ENCODE data around the gene PLCD1.

The PLCD1 gene

GRCh38 chr3:38051131-38051530, 21.7 kb upstream of the PLCD1 start:
- no peak overlapping the region for H3K4me2 ChIP-seq (ENCODE audit: low read length)
- H3K9me3 ChIP-seq (replicated peaks; ENCODE audit: low read length): no peaks in the 10 kb centered on the region
- H3K4me3 ChIP-seq (ENCODE audit: low read length): no peak overlapping the region
- H3K27me3 ChIP-seq (ENCODE audit: control insufficient read depth, insufficient read depth, low read length): peaks cover 25% of the 10 kb centered on the region
- no peak overlapping the region for H3K9ac ChIP-seq (ENCODE audit: low read depth, low read length)
- no peaks in the 10 kb centered on the region for H3K4me1 ChIP-seq (ENCODE audit: control insufficient read depth, insufficient read depth, low read length)
- H3K36me3 ChIP-seq (ENCODE audit: insufficient read depth, low read length): no peaks in the 10 kb centered on the region

GRCh38 chr3:38049358-38050126, 20.1 kb upstream of the PLCD1 start:
- Histone ChIP-seq H3K4me1 (ENCODE audit: control insufficient read depth, insufficient read depth, low read length) (no peaks in the 10 kb centered on the region), H3K36me3 (ENCODE audit: insufficient read depth, low read length) (no peaks in the 10 kb centered on the region), H3K4me3 (ENCODE audit: low read length) (no peak overlapping the region), H3K4me2 (ENCODE audit: low read length) (no peak overlapping the region), H3K27me3 (ENCODE audit: control insufficient read depth, insufficient read depth, low read length) (peaks cover 33% of the 10 kb centered on the region), H3K9me3 (replicated peaks; ENCODE audit: low read length) (no peaks in the 10 kb centered on the region), H3K9ac (ENCODE audit: low read depth, low read length) (no peak overlapping the region)

GRCh38 chr3:38047896-38048295, 18.5 kb upstream of the PLCD1 start:
- no peak overlapping the region for H3K9ac ChIP-seq (ENCODE audit: low read depth, low read length)
- no peak overlapping the region for H3K4me2 ChIP-seq (ENCODE audit: low read length)
- no peaks in the 10 kb centered on the region for H3K9me3 ChIP-seq (replicated peaks; ENCODE audit: low read length)
- no peaks in the 10 kb centered on the region for H3K4me1 ChIP-seq (ENCODE audit: control insufficient read depth, insufficient read depth, low read length)
- no peaks in the 10 kb centered on the region for H3K36me3 ChIP-seq (ENCODE audit: insufficient read depth, low read length)
- peaks cover 34% of the 10 kb centered on the region for H3K27me3 ChIP-seq (ENCODE audit: control insufficient read depth, insufficient read depth, low read length)
- H3K4me3 ChIP-seq (ENCODE audit: low read length): no peak overlapping the region

GRCh38 chr3:38046821-38047220, 17.4 kb upstream of the PLCD1 start:
- Histone ChIP-seq H3K4me2 (ENCODE audit: low read length) (no peak overlapping the region), H3K27me3 (ENCODE audit: control insufficient read depth, insufficient read depth, low read length) (peaks cover 32% of the 10 kb centered on the region), H3K4me1 (ENCODE audit: control insufficient read depth, insufficient read depth, low read length) (no peaks in the 10 kb centered on the region), H3K4me3 (ENCODE audit: low read length) (no peak overlapping the region), H3K9me3 (replicated peaks; ENCODE audit: low read length) (no peaks in the 10 kb centered on the region), H3K9ac (ENCODE audit: low read depth, low read length) (no peak overlapping the region), H3K36me3 (ENCODE audit: insufficient read depth, low read length) (no peaks in the 10 kb centered on the region)

- Histone ChIP-seq H3K27me3 (ENCODE audit: control insufficient read depth, insufficient read depth, low read length) (peaks cover 30% of the 10 kb centered on the region), H3K36me3 (ENCODE audit: insufficient read depth, low read length) (no peaks in the 10 kb centered on the region), H3K9ac (ENCODE audit: low read depth, low read length) (no peak overlapping the region), H3K4me2 (ENCODE audit: low read length) (no peak overlapping the region), H3K4me1 (ENCODE audit: control insufficient read depth, insufficient read depth, low read length) (no peaks in the 10 kb centered on the region), H3K9me3 (replicated peaks; ENCODE audit: low read length) (no peaks in the 10 kb centered on the region), H3K4me3 (ENCODE audit: low read length) (no peak overlapping the region)
Measured at GRCh38 chr3:38046027-38046426, 16.6 kb upstream of the PLCD1 start.

GRCh38 chr3:38043486-38043885, 14.0 kb upstream of the PLCD1 start:
- Histone ChIP-seq H3K4me2 (ENCODE audit: low read length) (no peak overlapping the region), H3K36me3 (ENCODE audit: insufficient read depth, low read length) (no peaks in the 10 kb centered on the region), H3K9me3 (replicated peaks; ENCODE audit: low read length) (no peaks in the 10 kb centered on the region), H3K4me3 (ENCODE audit: low read length) (no peak overlapping the region), H3K27me3 (ENCODE audit: control insufficient read depth, insufficient read depth, low read length) (peaks cover 34% of the 10 kb centered on the region), H3K9ac (ENCODE audit: low read depth, low read length) (no peak overlapping the region), H3K4me1 (ENCODE audit: control insufficient read depth, insufficient read depth, low read length) (peaks cover 9% of the 10 kb centered on the region)

GRCh38 chr3:38040401-38040800, 11.0 kb upstream of the PLCD1 start:
- Histone ChIP-seq H3K4me2 (ENCODE audit: low read length) (no peak overlapping the region), H3K4me3 (ENCODE audit: low read length) (no peak overlapping the region), H3K27me3 (ENCODE audit: control insufficient read depth, insufficient read depth, low read length) (peaks cover 25% of the 10 kb centered on the region), H3K9me3 (replicated peaks; ENCODE audit: low read length) (no peaks in the 10 kb centered on the region), H3K9ac (ENCODE audit: low read depth, low read length) (no peak overlapping the region), H3K36me3 (ENCODE audit: insufficient read depth, low read length) (no peaks in the 10 kb centered on the region), H3K4me1 (ENCODE audit: control insufficient read depth, insufficient read depth, low read length) (peaks cover 9% of the 10 kb centered on the region)

- H3K4me3 ChIP-seq (ENCODE audit: low read length): no peak overlapping the region
Measured at GRCh38 chr3:38039899-38040261, 10.4 kb upstream of the PLCD1 start.

GRCh38 chr3:38039101-38039898, 9.9 kb upstream of the PLCD1 start, which contains the start of gene DLEC1:
Gene DLEC1, plus strand, starts transcription at chr3:38039208. Its CDS starts 18 bp downstream, at chr3:38039226.
- Histone ChIP-seq H3K9me3 (replicated peaks; ENCODE audit: low read length) (no peaks in the 10 kb centered on the region), H3K36me3 (ENCODE audit: insufficient read depth, low read length) (no peaks in the 10 kb centered on the region), H3K4me1 (ENCODE audit: control insufficient read depth, insufficient read depth, low read length) (peaks cover 9% of the 10 kb centered on the region), H3K4me2 (ENCODE audit: low read length) (peak within 1 kb of the TSS; percentile 81), H3K9ac (ENCODE audit: low read depth, low read length) (peak within 1 kb of the TSS; percentile 11), H3K27me3 (ENCODE audit: control insufficient read depth, insufficient read depth, low read length) (peaks cover 17% of the 10 kb centered on the region), H3K4me3 (ENCODE audit: low read length) (peak within 1 kb of the TSS; percentile 52)

More at GRCh38 chr3:38039899-38040261, 10.4 kb upstream of the PLCD1 start:
- Histone ChIP-seq H3K4me2 (ENCODE audit: low read length) (peak overlapping the region; percentile 81), H3K36me3 (ENCODE audit: insufficient read depth, low read length) (no peaks in the 10 kb centered on the region), H3K9ac (ENCODE audit: low read depth, low read length) (no peak overlapping the region), H3K9me3 (replicated peaks; ENCODE audit: low read length) (no peaks in the 10 kb centered on the region), H3K4me1 (ENCODE audit: control insufficient read depth, insufficient read depth, low read length) (peaks cover 9% of the 10 kb centered on the region), H3K27me3 (ENCODE audit: control insufficient read depth, insufficient read depth, low read length) (peaks cover 20% of the 10 kb centered on the region)

- Histone ChIP-seq H3K4me2 (ENCODE audit: low read length) (no peak overlapping the region), H3K9ac (ENCODE audit: low read depth, low read length) (no peak overlapping the region), H3K4me1 (ENCODE audit: control insufficient read depth, insufficient read depth, low read length) (peaks cover 9% of the 10 kb centered on the region), H3K9me3 (replicated peaks; ENCODE audit: low read length) (no peaks in the 10 kb centered on the region), H3K4me3 (ENCODE audit: low read length) (no peak overlapping the region), H3K36me3 (ENCODE audit: insufficient read depth, low read length) (no peaks in the 10 kb centered on the region), H3K27me3 (ENCODE audit: control insufficient read depth, insufficient read depth, low read length) (peaks cover 17% of the 10 kb centered on the region)
Measured at GRCh38 chr3:38038447-38038911, 9.0 kb upstream of the PLCD1 start.

GRCh38 chr3:38036906-38037305, 7.5 kb upstream of the PLCD1 start:
- H3K27me3 ChIP-seq (ENCODE audit: control insufficient read depth, insufficient read depth, low read length): peaks cover 9% of the 10 kb centered on the region

More at GRCh38 chr3:38036906-38037305, 7.5 kb upstream of the PLCD1 start:
- Histone ChIP-seq H3K4me2 (ENCODE audit: low read length) (no peak overlapping the region), H3K4me1 (ENCODE audit: control insufficient read depth, insufficient read depth, low read length) (peaks cover 12% of the 10 kb centered on the region), H3K9me3 (replicated peaks; ENCODE audit: low read length) (no peaks in the 10 kb centered on the region), H3K4me3 (ENCODE audit: low read length) (no peak overlapping the region), H3K9ac (ENCODE audit: low read depth, low read length) (no peak overlapping the region), H3K36me3 (ENCODE audit: insufficient read depth, low read length) (no peaks in the 10 kb centered on the region)
